ENCODE data around the gene CFAP251. TPM values are rescaled to one million over a fixed set of nuclear protein-coding genes. Genes with fewer than 3 reads are reported as not detected.

Gene CFAP251
- total and polyA plus RNA-seq, 2 of the 13 experiments (the other 11 are each of a cell fraction or from before 2014, with no cell fraction given): 0.30 to 0.42 TPM

- Histone ChIP-seq H3K4me3 (replicated peaks in 1 of 3; ENCODE audit: insufficient read depth in 1 of 3, low read depth in 2 of 3, low read length in 3 of 3) (no peak overlapping the region), H3K4me1 (ENCODE audit: insufficient read depth, low read length) (peaks cover 33% of the 10 kb centered on the region), H3K79me2 (ENCODE audit: insufficient read depth, low read length) (peaks cover 22% of the 10 kb centered on the region), H3K27me3 (ENCODE audit: control insufficient read depth in 1 of 2, insufficient read depth in 2 of 2, low read length in 2 of 2) (no peaks in the 10 kb centered on the region; a peak in 1 of 5 replicates), H3K36me3 (replicated peaks in 1 of 2; ENCODE audit: control insufficient read depth in 1 of 2, insufficient read depth in 2 of 2, low read length in 2 of 2) (peaks cover 8 to 32% of the 10 kb centered on the region in 2 experiments), H4K20me1 (ENCODE audit: insufficient read depth, low read length) (no peaks in the 10 kb centered on the region), H3K27ac (ENCODE audit: extremely low read length, insufficient read depth, low read length) (peak overlapping the region; percentile 52), H3K9ac (ENCODE audit: insufficient read depth, low read depth, low read length) (peak overlapping the region; percentile 13; the same call in 1 of the 2 replicates), H3K4me2 (ENCODE audit: low read depth, low read length) (peak overlapping the region; percentile 12; the same call in 1 of the 2 replicates), H3K9me3 (ENCODE audit: low read length) (no peaks in the 10 kb centered on the region), H2AFZ (ENCODE audit: low read length) (no peak overlapping the region)
- ATAC-seq: peak; percentile 69
- POLR2A ChIA-PET: interaction anchor here (0.7 to 4.3 kb wide), 5 partner anchors 33 to 332 kb away, joined by 3 to 32 read pairs (median 3); partner anchors contain the start of genes DIABLO and RHOF
- BruUV-seq (replicated peaks): no TSS peak
- CTCF ChIA-PET (ENCODE audit: low intra/inter-chr PET ratio, low total read pairs): interaction anchor here (1.1 to 2.1 kb wide), 3 partner anchors 82 to 118 kb away, joined by 3 to 20 read pairs (median 3); partner anchors contain the start of gene RHOF
- in situ Hi-C loops (cut with HindIII; ENCODE audit: extremely low pct_ligation_motif_present, low pct_unique_long_range_greater_than_20kb) (no loop called here), intact Hi-C loops (cut with micrococcal nuclease; ENCODE audit: unreplicated experiment) (loop anchor here (1.0 kb wide), 1 partner anchor 99 kb away; no protein-coding TSS in a partner anchor)
- WGBS (ENCODE audit: low lambda C conversion rate): 67% methylated on average over 1 of the region's 1 CpG
- FAIRE-seq: no peak
- peak; percentile 69 for DNase-seq (ENCODE audit: low spot score)
- TF ChIP-seq SMARCC2 (IDR thresholded peaks at IDR 0.05) (no peak), SAP130 (CRISPR knock-in tag; IDR thresholded peaks at IDR 0.05; ENCODE audit: low read depth) (peak; percentile 39), HOXA3 (CRISPR knock-in tag; IDR thresholded peaks at IDR 0.05) (no peak), ZNF747 (CRISPR knock-in tag; IDR thresholded peaks at IDR 0.05; ENCODE audit: borderline replicate concordance) (no peak), DDIT3 (CRISPR knock-in tag; IDR thresholded peaks at IDR 0.05) (no peak), ZNF510 (CRISPR knock-in tag; IDR thresholded peaks at IDR 0.05; ENCODE audit: low read depth) (no peak), CREBL2 (CRISPR knock-in tag; IDR thresholded peaks at IDR 0.05; ENCODE audit: borderline replicate concordance) (no peak), HNRNPK (IDR thresholded peaks at IDR 0.05; ENCODE audit: low read depth, low read length, poor library complexity, severe bottlenecking) (no peak), ZFAT (CRISPR knock-in tag; conservative IDR thresholded peaks at IDR 0.05) (no peak), MIER2 (CRISPR knock-in tag; IDR thresholded peaks at IDR 0.05) (no peak), SP140L (CRISPR knock-in tag; IDR thresholded peaks at IDR 0.05; ENCODE audit: borderline replicate concordance) (no peak), AGO1 (IDR thresholded peaks at IDR 0.05; ENCODE audit: low read depth, low read length, poor library complexity, severe bottlenecking) (no peak), ZNF362 (CRISPR knock-in tag; IDR thresholded peaks at IDR 0.05; ENCODE audit: borderline replicate concordance) (peak; percentile 72; the same call in 1 of the 2 replicates), HHEX (CRISPR knock-in tag; IDR thresholded peaks at IDR 0.05) (no peak), ZKSCAN8 (CRISPR knock-in tag; IDR thresholded peaks at IDR 0.05; ENCODE audit: borderline replicate concordance) (no peak), SYNCRIP (IDR thresholded peaks at IDR 0.05; ENCODE audit: insufficient read depth, low read depth, low read length) (no peak), KAT8 (CRISPR knock-in tag; IDR thresholded peaks at IDR 0.05) (no peak), MIXL1 (CRISPR knock-in tag; IDR thresholded peaks at IDR 0.05) (no peak), CEBPZ (IDR thresholded peaks at IDR 0.05; ENCODE audit: low read length) (no peak), MTERF4 (CRISPR knock-in tag; IDR thresholded peaks at IDR 0.05) (no peak)
These were observed 24.4 kb upstream of the CFAP251 start for GRCh38 chr12:121893961-121894460.
